A549 treated with DMSO at 1 μM for 4 hours (cell line): ENCODE data around the gene NHLRC4. TPM values are rescaled to one million over a fixed set of nuclear protein-coding genes. Genes with fewer than 3 reads are reported as not detected.

Experiments used
- total RNA-seq: library from RNA; stranded (reverse); fragments of 200-300 nt; extraction: Qiagen RNA extraction; gene quantifications from 5 replicates; pipeline ENCODE4 v1.2.3, GENCODE V29; 2022; ENCODE audit warnings: low read depth

The NHLRC4 gene
- total RNA-seq, result 0.15 to 0.30 TPM (median 0.21 TPM) in 5 replicates

GRCh38 chr16:566475-567372, at the start of gene NHLRC4:
Gene NHLRC4 (plus strand): TSS chr16:567005. CDS start chr16:568048, 1,043 bp downstream.

GRCh38 chr16:527015-527903, 39.5 kb upstream of the NHLRC4 start, which contains the start of gene CAPN15:
Gene CAPN15 (plus strand): TSS chr16:527712. CDS start chr16:546839, 19,127 bp downstream.

GRCh38 chr16:560204-560700, 6.6 kb upstream of the NHLRC4 start, which contains the start of gene PRR35:
Gene PRR35 (plus strand): TSS chr16:560394. CDS start chr16:563295, 2,901 bp downstream.

GRCh38 chr16:569445-570254, 2.8 kb downstream of the NHLRC4 start, which contains the start of gene PIGQ:
Gene PIGQ (plus strand): TSS chr16:569968. CDS start chr16:574075, 4,107 bp downstream.

GRCh38 chr16:589658-590187, 22.9 kb downstream of the NHLRC4 start, which contains the start of gene RAB40C:
Gene RAB40C (plus strand): TSS chr16:590066. CDS start chr16:590292, 226 bp downstream.

Other genes starting within 250 kb of the NHLRC4 start
- 32.2 to 34.8 TPM (median 32.4 TPM) in 5 replicates for gene AXIN1, start 214.3 kb upstream of the NHLRC4 start, total RNA-seq
- 115 to 140 TPM (median 129 TPM) in 5 replicates for gene MRPL28, start 196.5 kb upstream of the NHLRC4 start, total RNA-seq
- 25.3 to 40.1 TPM (median 34.7 TPM) in 5 replicates for gene PGAP6, start 185.0 kb upstream of the NHLRC4 start, total RNA-seq
- gene NME4, start 169.8 kb upstream of the NHLRC4 start, total RNA-seq, result 293 to 451 TPM (median 381 TPM) in 5 replicates
- gene DECR2, start 165.1 kb upstream of the NHLRC4 start, total RNA-seq, result 23.0 to 28.9 TPM (median 24.7 TPM) in 5 replicates
- gene RAB11FIP3, start 141.4 kb upstream of the NHLRC4 start, total RNA-seq, result 20.0 to 23.1 TPM (median 21.7 TPM) in 5 replicates
- gene CAPN15, start 39.3 kb upstream of the NHLRC4 start, total RNA-seq, result 53.0 to 84.9 TPM (median 71.0 TPM) in 5 replicates
- 0.05 to 0.17 TPM (median 0.09 TPM) in 5 replicates for gene PRR35, start 6.6 kb upstream of the NHLRC4 start, total RNA-seq
- 30.3 to 41.5 TPM (median 38.5 TPM) in 5 replicates for gene PIGQ, start 3.0 kb downstream of the NHLRC4 start, total RNA-seq
- gene RAB40C, start 23.1 kb downstream of the NHLRC4 start, total RNA-seq, result 12.6 to 20.4 TPM (median 17.2 TPM) in 5 replicates
- gene WFIKKN1, start 64.0 kb downstream of the NHLRC4 start, total RNA-seq, result 0.13 to 0.23 TPM (median 0.16 TPM) in 5 replicates
- 85.8 to 135 TPM (median 124 TPM) in 5 replicates for gene METTL26, start 69.3 kb downstream of the NHLRC4 start, total RNA-seq
- 25.3 to 44.8 TPM (median 38.3 TPM) in 5 replicates for gene MCRIP2, start 74.8 kb downstream of the NHLRC4 start, total RNA-seq
- 17.8 to 36.9 TPM (median 28.9 TPM) in 5 replicates for gene WDR90, start 82.4 kb downstream of the NHLRC4 start, total RNA-seq
- gene RHOT2, start 101.1 kb downstream of the NHLRC4 start, total RNA-seq, result 64.2 to 95.4 TPM (median 87.5 TPM) in 5 replicates
- gene RHBDL1, start 108.7 kb downstream of the NHLRC4 start, total RNA-seq, result 0.75 to 1.6 TPM (median 1.4 TPM) in 5 replicates
- gene STUB1, start 113.4 kb downstream of the NHLRC4 start, total RNA-seq, result 91.8 to 121 TPM (median 114 TPM) in 5 replicates
- gene JMJD8, start 117.3 kb downstream of the NHLRC4 start, total RNA-seq, result 67.9 to 83.7 TPM (median 77.0 TPM) in 5 replicates
- 4.7 to 6.4 TPM (median 6.0 TPM) in 5 replicates for gene WDR24, start 123.4 kb downstream of the NHLRC4 start, total RNA-seq
- 1.5 to 2.9 TPM (median 2.5 TPM) in 5 replicates for gene FBXL16, start 138.8 kb downstream of the NHLRC4 start, total RNA-seq
- gene METRN, start 148.1 kb downstream of the NHLRC4 start, total RNA-seq, result 79.7 to 194 TPM (median 166 TPM) in 5 replicates
- 26.6 to 61.4 TPM (median 50.6 TPM) in 5 replicates for gene ANTKMT, start 154.1 kb downstream of the NHLRC4 start, total RNA-seq
- 3.6 to 6.4 TPM (median 5.5 TPM) in 5 replicates for gene CCDC78, start 159.4 kb downstream of the NHLRC4 start, total RNA-seq
- gene HAGHL, start 160.1 kb downstream of the NHLRC4 start, total RNA-seq, result 15.6 to 20.5 TPM (median 17.4 TPM) in 5 replicates
- 18.9 to 25.8 TPM (median 23.7 TPM) in 5 replicates for gene CIAO3, start 174.0 kb downstream of the NHLRC4 start, total RNA-seq
- 2.1 to 2.5 TPM (median 2.2 TPM) in 5 replicates for gene MSLN, start 193.7 kb downstream of the NHLRC4 start, total RNA-seq
- 34.1 to 56.4 TPM (median 47.4 TPM) in 5 replicates for gene RPUSD1, start 221.4 kb downstream of the NHLRC4 start, total RNA-seq
- 13.3 to 26.7 TPM (median 24.8 TPM) in 5 replicates for gene CHTF18, start 221.6 kb downstream of the NHLRC4 start, total RNA-seq
- gene GNG13, start 233.7 kb downstream of the NHLRC4 start, total RNA-seq, result not detected in 5 replicates